ENCODE data around the gene MCF2L2.

The MCF2L2 gene

GRCh38 chr3:183329543-183329942, 98.9 kb downstream of the MCF2L2 start:
- no peak for DNase-seq (ENCODE audit: low read depth in 3 of 3, low spot score in 1 of 3)

- no peak for DNase-seq (ENCODE audit: low read depth in 3 of 3, low spot score in 1 of 3)
Observed at GRCh38 chr3:183328823-183329222, 99.6 kb downstream of the MCF2L2 start.

- DNase-seq (ENCODE audit: low read depth in 3 of 3, low spot score in 1 of 3), result no peak
Observed at GRCh38 chr3:183328164-183328563, 100.3 kb downstream of the MCF2L2 start.

GRCh38 chr3:183327343-183327742, 101.1 kb downstream of the MCF2L2 start:
- DNase-seq (ENCODE audit: low read depth in 3 of 3, low spot score in 1 of 3), result no peak

GRCh38 chr3:183324083-183324482, 104.3 kb downstream of the MCF2L2 start:
- DNase-seq (ENCODE audit: low read depth in 3 of 3, low spot score in 1 of 3), result no peak

- DNase-seq (ENCODE audit: low read depth in 3 of 3, low spot score in 1 of 3), result no peak
Observed at GRCh38 chr3:183319371-183319770, 109.0 kb downstream of the MCF2L2 start.

GRCh38 chr3:183318877-183319276, 109.5 kb downstream of the MCF2L2 start:
- DNase-seq (ENCODE audit: low read depth in 3 of 3, low spot score in 1 of 3), result no peak

GRCh38 chr3:183317886-183318865, 110.2 kb downstream of the MCF2L2 start:
- DNase-seq (ENCODE audit: low read depth in 3 of 3, low spot score in 1 of 3), result no peak

- DNase-seq (ENCODE audit: low read depth in 3 of 3, low spot score in 1 of 3), result no peak
Observed at GRCh38 chr3:183317271-183317670, 111.1 kb downstream of the MCF2L2 start.

GRCh38 chr3:183315739-183316138, 112.7 kb downstream of the MCF2L2 start:
- DNase-seq (ENCODE audit: low read depth in 3 of 3, low spot score in 1 of 3), result no peak

GRCh38 chr3:183313764-183314163, 114.7 kb downstream of the MCF2L2 start:
- DNase-seq (ENCODE audit: low read depth in 3 of 3, low spot score in 1 of 3), result no peak

GRCh38 chr3:183313351-183313750, 115.1 kb downstream of the MCF2L2 start:
- no peak for DNase-seq (ENCODE audit: low read depth in 3 of 3, low spot score in 1 of 3)

GRCh38 chr3:183312433-183312832, 116.0 kb downstream of the MCF2L2 start:
- no peak for DNase-seq (ENCODE audit: low read depth in 3 of 3, low spot score in 1 of 3)

GRCh38 chr3:183310936-183311335, 117.5 kb downstream of the MCF2L2 start:
- DNase-seq (ENCODE audit: low read depth in 3 of 3, low spot score in 1 of 3), result no peak

- no peak for DNase-seq (ENCODE audit: low read depth in 3 of 3, low spot score in 1 of 3)
Observed at GRCh38 chr3:183309276-183309675, 119.1 kb downstream of the MCF2L2 start.

- no peak for DNase-seq (ENCODE audit: low read depth in 3 of 3, low spot score in 1 of 3)
Observed at GRCh38 chr3:183308751-183309150, 119.7 kb downstream of the MCF2L2 start.

GRCh38 chr3:183307749-183308148, 120.7 kb downstream of the MCF2L2 start:
- no peak for DNase-seq (ENCODE audit: low read depth in 3 of 3, low spot score in 1 of 3)

GRCh38 chr3:183306798-183307671, 121.4 kb downstream of the MCF2L2 start:
- DNase-seq (ENCODE audit: low read depth in 3 of 3, low spot score in 1 of 3), result no peak

GRCh38 chr3:183303690-183304089, 124.7 kb downstream of the MCF2L2 start:
- DNase-seq (ENCODE audit: low read depth in 3 of 3, low spot score in 1 of 3), result no peak

GRCh38 chr3:183301937-183302580, 126.4 kb downstream of the MCF2L2 start:
- DNase-seq (ENCODE audit: low read depth in 3 of 3, low spot score in 1 of 3), result no peak

- no peak for DNase-seq (ENCODE audit: low read depth in 3 of 3, low spot score in 1 of 3)
Observed at GRCh38 chr3:183300996-183301562, 127.3 kb downstream of the MCF2L2 start.
